Fibroblast of lung (primary cell): ENCODE results near the gene GPC3. TPM values are rescaled to one million over a fixed set of nuclear protein-coding genes. Genes with fewer than 3 reads are reported as not detected.
A peak's percentile ranks its signal among the peaks of the same experiment; 100 is the strongest.

ENCODE experiments used
- DNase-seq, 2 donors: peaks; one replicate each; pipeline versions ENCODE4 v3.0.0 to v3.0.0-alpha.2; 2010; ENCODE audit warnings: low read depth in 2 of 2
- H2AFZ ChIP-seq: 2 replicates; pipeline ENCODE4 v1.5.1; 2012; ENCODE audit warnings: low read length, control low read depth, inconsistent platforms
- H3K27ac ChIP-seq: 2 replicates; pipeline ENCODE4 v1.5.1; 2011; ENCODE audit warnings: low read length, control low read depth; ENCODE audit not compliant: insufficient read depth
- H3K27me3 ChIP-seq: 2 replicates; pipeline ENCODE4 v1.5.1; 2011; ENCODE audit warnings: mild to moderate bottlenecking, low read length; ENCODE audit not compliant: control insufficient read depth, insufficient read depth
- H3K36me3 ChIP-seq: 2 replicates; pipeline ENCODE4 v1.5.1; 2011; ENCODE audit warnings: low read length; ENCODE audit not compliant: control insufficient read depth, insufficient read depth
- H3K4me1 ChIP-seq: 2 replicates; pipeline ENCODE4 v1.5.1; 2011; ENCODE audit warnings: low read length; ENCODE audit not compliant: control insufficient read depth, insufficient read depth; ENCODE audit errors: extremely low read depth
- H3K4me2 ChIP-seq: 2 replicates; pipeline ENCODE4 v1.5.1; 2011; ENCODE audit warnings: low read length, control low read depth; ENCODE audit not compliant: insufficient read depth; ENCODE audit errors: extremely low read depth
- H3K4me3 ChIP-seq, 4 experiments: fragments of 200-600 bp in 1 of 4; sonication (generic) in 1 of 4; replicated peaks in 1 of 4; 2 replicates each; pipeline ENCODE4 v1.5.1; 2011 to 2016; ENCODE audit warnings: low read length in 4 of 4, low read depth in 3 of 4, mild to moderate bottlenecking in 3 of 4, control low read depth in 2 of 4, inconsistent platforms in 1 of 4, mixed read lengths in 1 of 4; ENCODE audit not compliant: insufficient read depth in 1 of 4; ENCODE audit errors: control extremely low read depth in 1 of 4
- H3K79me2 ChIP-seq: 2 replicates; pipeline ENCODE4 v1.5.1; 2012; ENCODE audit warnings: mild to moderate bottlenecking, low read length, inconsistent platforms; ENCODE audit not compliant: control insufficient read depth, insufficient read depth
- H3K9ac ChIP-seq: 2 replicates; pipeline ENCODE4 v1.5.1; 2011; ENCODE audit warnings: mild to moderate bottlenecking, low read length, control low read depth; ENCODE audit not compliant: insufficient read depth
- H3K9me3 ChIP-seq: 2 replicates; pipeline ENCODE4 v1.5.1; 2012; ENCODE audit warnings: low read depth, low read length; ENCODE audit not compliant: control insufficient read depth, insufficient read depth
- H4K20me1 ChIP-seq: 2 replicates; pipeline ENCODE4 v1.5.1; 2011; ENCODE audit warnings: low read length; ENCODE audit not compliant: control insufficient read depth, insufficient read depth; ENCODE audit errors: extremely low read depth
- EZH2 ChIP-seq: IDR thresholded peaks from 2 replicates; pipeline ENCODE4 v1.5.1; 2012; ENCODE audit warnings: low read length, control low read depth, mild to moderate bottlenecking; ENCODE audit errors: missing control alignments
- polyA plus RNA-seq, 2 donors: library from polyadenylated mRNA; depleted of rRNA in 1 of 2; stranded (reverse) in 1 of 2; unstranded in 1 of 2; fragments of >200 nt; gene quantifications; 2 replicates each; pipeline ENCODE4 v1.2.1, GENCODE V29; 2011 to 2012; ENCODE audit warnings: missing spikeins in 1 of 2
- total RNA-seq: library from RNA; depleted of rRNA; stranded (reverse); fragments of >200 nt; gene quantifications from 2 replicates; pipeline ENCODE4 v1.2.1, GENCODE V29; 2014
- TF ChIP-seq, protein P1 (sequence below), 2 donors: IDR thresholded peaks in 1 of 2; conservative IDR thresholded peaks in 1 of 2; 1 replicate in 1 of 2; 2 replicates in 1 of 2; pipeline ENCODE4 v1.5.1; 2011 to 2012; ENCODE audit warnings: low read length in 2 of 2, control low read depth in 1 of 2, inconsistent platforms in 1 of 2, low read depth in 1 of 2, mild to moderate bottlenecking in 1 of 2

GPC3 gene
- total and polyA plus RNA-seq, 2 donors (not counting 1 experiment from before 2014, with no cell fraction given) = 6.4 to 7.1 TPM

DNA sequence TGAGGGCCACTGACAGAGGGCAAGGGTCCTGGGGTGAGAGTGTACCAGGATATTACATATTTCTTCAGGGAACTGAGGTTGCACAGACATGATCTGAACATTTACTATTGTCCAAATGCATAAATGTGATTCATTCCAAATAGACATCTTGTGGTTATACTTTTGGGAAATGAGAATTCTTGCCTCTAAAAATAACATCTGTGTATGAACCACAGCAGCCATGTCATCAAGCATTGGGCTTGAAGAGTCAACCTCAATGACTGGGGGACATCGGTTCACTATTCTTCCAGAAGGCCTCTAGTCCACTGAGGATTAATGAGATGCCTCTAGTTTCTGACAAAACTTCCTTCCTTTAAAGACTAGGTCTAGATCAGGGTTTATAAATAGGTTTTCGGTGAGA is 377.0 kb downstream of the GPC3 start:
- peak; percentile 60 to 87 for DNase-seq
- H3K27ac ChIP-seq = no peak overlapping the region
- no peaks in the 10 kb centered on the region for H3K9me3 ChIP-seq
- no peak overlapping the region for H3K9ac ChIP-seq
- H3K4me1 ChIP-seq = peaks cover 2% of the 10 kb centered on the region
- H3K4me2 ChIP-seq = no peak overlapping the region
- no peaks in the 10 kb centered on the region for H4K20me1 ChIP-seq
- no peaks in the 10 kb centered on the region for H3K36me3 ChIP-seq
- no peaks in the 10 kb centered on the region for H3K79me2 ChIP-seq
- H2AFZ ChIP-seq = no peak overlapping the region
- no peak overlapping the region for H3K4me3 ChIP-seq
- TF ChIP-seq, protein P1, sequence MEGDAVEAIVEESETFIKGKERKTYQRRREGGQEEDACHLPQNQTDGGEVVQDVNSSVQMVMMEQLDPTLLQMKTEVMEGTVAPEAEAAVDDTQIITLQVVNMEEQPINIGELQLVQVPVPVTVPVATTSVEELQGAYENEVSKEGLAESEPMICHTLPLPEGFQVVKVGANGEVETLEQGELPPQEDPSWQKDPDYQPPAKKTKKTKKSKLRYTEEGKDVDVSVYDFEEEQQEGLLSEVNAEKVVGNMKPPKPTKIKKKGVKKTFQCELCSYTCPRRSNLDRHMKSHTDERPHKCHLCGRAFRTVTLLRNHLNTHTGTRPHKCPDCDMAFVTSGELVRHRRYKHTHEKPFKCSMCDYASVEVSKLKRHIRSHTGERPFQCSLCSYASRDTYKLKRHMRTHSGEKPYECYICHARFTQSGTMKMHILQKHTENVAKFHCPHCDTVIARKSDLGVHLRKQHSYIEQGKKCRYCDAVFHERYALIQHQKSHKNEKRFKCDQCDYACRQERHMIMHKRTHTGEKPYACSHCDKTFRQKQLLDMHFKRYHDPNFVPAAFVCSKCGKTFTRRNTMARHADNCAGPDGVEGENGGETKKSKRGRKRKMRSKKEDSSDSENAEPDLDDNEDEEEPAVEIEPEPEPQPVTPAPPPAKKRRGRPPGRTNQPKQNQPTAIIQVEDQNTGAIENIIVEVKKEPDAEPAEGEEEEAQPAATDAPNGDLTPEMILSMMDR (conservative IDR thresholded peaks at IDR 0.05 in 1 of 2, IDR thresholded peaks at IDR 0.05 in 1 of 2; ENCODE audit: low read depth in 1 of 2, low read length in 2 of 2) = no peak
- TF ChIP-seq EZH2 = no peak
- no peaks in the 10 kb centered on the region for H3K27me3 ChIP-seq

DNA sequence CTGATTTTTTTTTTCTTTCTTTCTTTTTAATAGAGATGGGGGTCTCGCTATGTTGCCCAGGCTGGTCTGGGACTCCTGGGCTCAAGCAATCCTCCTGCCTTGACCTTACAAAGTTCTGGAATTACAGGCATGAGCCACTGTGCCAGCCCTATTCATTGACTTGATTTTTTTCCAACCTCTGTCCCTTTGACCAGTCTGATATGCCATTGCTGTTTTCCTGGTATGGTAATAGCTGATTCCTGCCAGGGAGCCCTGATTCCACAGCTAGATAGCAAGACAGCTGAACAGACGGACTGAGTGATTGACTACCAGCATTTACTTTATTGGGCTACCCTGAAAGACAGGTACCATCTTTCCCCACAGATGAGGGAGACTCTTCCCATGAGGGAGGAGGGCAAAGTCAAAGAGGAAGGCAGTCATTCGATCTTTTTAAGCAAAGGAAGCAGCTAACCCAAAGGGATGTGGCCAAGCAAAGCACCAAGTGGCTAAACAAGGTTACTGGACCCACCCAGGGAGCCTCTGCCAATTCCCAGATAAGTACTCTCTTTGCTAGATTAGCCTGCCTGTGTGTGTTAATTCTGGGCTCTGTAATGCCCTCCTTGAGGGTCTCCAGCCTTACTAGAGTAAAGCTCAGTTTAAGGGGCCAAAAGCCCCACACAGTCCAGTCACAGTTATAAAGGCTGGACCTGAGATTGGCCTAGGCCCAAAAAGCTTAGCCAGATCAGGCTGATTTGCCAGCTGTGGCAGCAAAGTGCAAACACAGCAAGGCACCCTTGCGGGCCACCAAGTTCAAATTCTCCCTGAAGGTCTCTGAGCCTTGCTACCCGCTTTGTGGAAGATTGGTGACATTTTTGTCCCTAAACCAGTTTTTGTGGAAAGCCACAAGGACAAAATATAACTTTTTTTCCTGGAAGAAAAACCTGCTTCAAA is 377.7 kb downstream of the GPC3 start:
- TF ChIP-seq, protein P1 (conservative IDR thresholded peaks at IDR 0.05 in 1 of 2, IDR thresholded peaks at IDR 0.05 in 1 of 2; ENCODE audit: low read depth in 1 of 2, low read length in 2 of 2) = no peak
- TF ChIP-seq EZH2 = no peak
- H3K27me3 ChIP-seq = no peaks in the 10 kb centered on the region
- no peak overlapping the region for H3K27ac ChIP-seq
- no peak overlapping the region for H3K4me3 ChIP-seq
- DNase-seq = peak in 1 of 2 donors; percentile 20
- no peaks in the 10 kb centered on the region for H3K9me3 ChIP-seq
- H3K4me2 ChIP-seq = no peak overlapping the region
- no peak overlapping the region for H3K9ac ChIP-seq
- H2AFZ ChIP-seq = no peak overlapping the region
- no peaks in the 10 kb centered on the region for H4K20me1 ChIP-seq
- H3K4me1 ChIP-seq = peaks cover 2% of the 10 kb centered on the region
- H3K36me3 ChIP-seq = no peaks in the 10 kb centered on the region
- no peaks in the 10 kb centered on the region for H3K79me2 ChIP-seq

DNA sequence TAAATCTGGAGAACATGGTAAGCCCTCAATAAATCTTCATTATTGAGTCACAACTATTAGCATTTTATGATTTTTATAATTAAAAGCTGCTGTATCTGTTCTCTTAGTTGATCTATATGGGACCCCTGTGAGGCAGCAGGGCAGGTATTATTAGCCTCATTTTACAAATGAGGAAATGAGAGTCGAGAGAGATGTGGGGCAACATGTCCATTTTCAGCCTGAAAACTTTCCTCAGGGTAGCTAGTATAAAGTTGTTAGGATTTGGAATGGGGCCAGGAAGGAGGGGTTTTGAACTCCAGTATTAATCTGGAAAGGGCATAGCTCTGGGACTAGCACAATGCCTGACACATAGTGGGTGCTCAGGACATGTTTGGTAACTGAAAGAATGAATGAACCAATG is 378.4 kb downstream of the GPC3 start:
- H4K20me1 ChIP-seq = no peaks in the 10 kb centered on the region
- H3K4me1 ChIP-seq = peaks cover 2% of the 10 kb centered on the region
- H3K79me2 ChIP-seq = no peaks in the 10 kb centered on the region
- DNase-seq = no peak
- H3K9me3 ChIP-seq = no peaks in the 10 kb centered on the region
- H3K9ac ChIP-seq = no peak overlapping the region
- H3K27me3 ChIP-seq = no peaks in the 10 kb centered on the region
- no peak overlapping the region for H3K27ac ChIP-seq
- no peak for TF ChIP-seq EZH2
- TF ChIP-seq, protein P1 (conservative IDR thresholded peaks at IDR 0.05 in 1 of 2, IDR thresholded peaks at IDR 0.05 in 1 of 2; ENCODE audit: low read depth in 1 of 2, low read length in 2 of 2) = no peak
- H3K36me3 ChIP-seq = no peaks in the 10 kb centered on the region
- no peak overlapping the region for H3K4me2 ChIP-seq
- H2AFZ ChIP-seq = no peak overlapping the region
- H3K4me3 ChIP-seq = no peak overlapping the region
